Astrocyte (in vitro differentiated cells and primary cell): ENCODE data around the gene C1orf50. TPM values are rescaled to one million over a fixed set of nuclear protein-coding genes. Genes with fewer than 3 reads are reported as not detected.

Source experiments
- DNase-seq: peaks from one replicate; pipeline ENCODE4 v3.0.0-alpha.2; 2010; ENCODE audit warnings: low read depth
- FAIRE-seq: peaks from 2 replicates; lab custom pipeline; 2011; peaks lifted over from hg19 to GRCh38; lab: Jason Lieb, UNC
- H2AFZ ChIP-seq: 2 replicates; pipeline ENCODE4 v1.6.0; 2012; ENCODE audit warnings: low read depth, low read length, inconsistent platforms
- H3K27ac ChIP-seq: 2 replicates; pipeline ENCODE4 v1.5.1; 2011; ENCODE audit warnings: low read depth, low read length, inconsistent platforms
- H3K27me3 ChIP-seq: 2 replicates; pipeline ENCODE4 v1.6.0; 2011; ENCODE audit warnings: low read length, inconsistent platforms; ENCODE audit not compliant: insufficient read depth
- H3K36me3 ChIP-seq: 2 replicates; pipeline ENCODE4 v1.5.1; 2011; ENCODE audit warnings: low read length, inconsistent platforms; ENCODE audit not compliant: insufficient read depth
- H3K4me1 ChIP-seq: 2 replicates; pipeline ENCODE4 v1.5.1; 2011; ENCODE audit warnings: low read length, inconsistent platforms; ENCODE audit not compliant: insufficient read depth
- H3K4me2 ChIP-seq: 2 replicates; pipeline ENCODE4 v1.6.0; 2012; ENCODE audit warnings: low read length, inconsistent platforms
- H3K4me3 ChIP-seq: 2 replicates; pipeline ENCODE4 v1.5.1; 2011; ENCODE audit warnings: low read depth, mild to moderate bottlenecking, low read length, inconsistent platforms; ENCODE audit not compliant: insufficient read depth
- H3K79me2 ChIP-seq: 2 replicates; pipeline ENCODE4 v1.6.0; 2012; ENCODE audit warnings: mild to moderate bottlenecking, low read length, inconsistent platforms; ENCODE audit not compliant: insufficient read depth
- H3K9ac ChIP-seq: 2 replicates; pipeline ENCODE4 v1.6.0; 2012; ENCODE audit warnings: mild to moderate bottlenecking, low read length, inconsistent platforms
- H3K9me3 ChIP-seq: 2 replicates; pipeline ENCODE4 v1.5.1; 2012; ENCODE audit warnings: low read depth, mild to moderate bottlenecking, low read length, inconsistent platforms; ENCODE audit not compliant: insufficient read depth
- H4K20me1 ChIP-seq: 2 replicates; pipeline ENCODE4 v1.6.0; 2012; ENCODE audit warnings: low read length, inconsistent platforms; ENCODE audit not compliant: insufficient read depth
- H3K27ac Mint-ChIP-seq: one replicate; pipeline ENCODE4 v1.8.0; 2021; ENCODE audit warnings: mild to moderate bottlenecking, mixed read lengths; ENCODE audit not compliant: unreplicated experiment
- H3K27me3 Mint-ChIP-seq: one replicate; pipeline ENCODE4 v1.8.0; 2021; ENCODE audit warnings: low read depth, mixed read lengths; ENCODE audit not compliant: unreplicated experiment
- H3K36me3 Mint-ChIP-seq: one replicate; pipeline ENCODE4 v1.8.0; 2021; ENCODE audit warnings: low read depth, mixed read lengths; ENCODE audit not compliant: unreplicated experiment
- H3K4me1 Mint-ChIP-seq: one replicate; pipeline ENCODE4 v1.8.0; 2021; ENCODE audit warnings: low read depth, mixed read lengths; ENCODE audit not compliant: unreplicated experiment
- H3K4me3 Mint-ChIP-seq: one replicate; pipeline ENCODE4 v1.8.0; 2021; ENCODE audit warnings: mild to moderate bottlenecking, moderate library complexity, mixed read lengths; ENCODE audit not compliant: unreplicated experiment
- H3K9me3 Mint-ChIP-seq: one replicate; pipeline ENCODE4 v1.8.0; 2021; ENCODE audit warnings: mild to moderate bottlenecking, mixed read lengths; ENCODE audit not compliant: unreplicated experiment
- EZH2 ChIP-seq: IDR thresholded peaks from 2 replicates; pipeline ENCODE4 v1.6.1; 2012; ENCODE audit warnings: mild to moderate bottlenecking, low read length, inconsistent platforms; ENCODE audit not compliant: insufficient read depth
- total RNA-seq: library from RNA; stranded (reverse); gene quantifications from 2 replicates; pipeline ENCODE4 v1.2.1, GENCODE V29; 2021
- TF ChIP-seq, protein P1 (sequence below): IDR thresholded peaks from 2 replicates; pipeline ENCODE4 v1.5.1; 2011; ENCODE audit warnings: low read depth, mild to moderate bottlenecking, inconsistent platforms, low read length, moderate library complexity; ENCODE audit not compliant: insufficient read depth

The C1orf50 gene
- total RNA-seq, 1 donor from 2014 or later, result 9.5 TPM

DNA sequence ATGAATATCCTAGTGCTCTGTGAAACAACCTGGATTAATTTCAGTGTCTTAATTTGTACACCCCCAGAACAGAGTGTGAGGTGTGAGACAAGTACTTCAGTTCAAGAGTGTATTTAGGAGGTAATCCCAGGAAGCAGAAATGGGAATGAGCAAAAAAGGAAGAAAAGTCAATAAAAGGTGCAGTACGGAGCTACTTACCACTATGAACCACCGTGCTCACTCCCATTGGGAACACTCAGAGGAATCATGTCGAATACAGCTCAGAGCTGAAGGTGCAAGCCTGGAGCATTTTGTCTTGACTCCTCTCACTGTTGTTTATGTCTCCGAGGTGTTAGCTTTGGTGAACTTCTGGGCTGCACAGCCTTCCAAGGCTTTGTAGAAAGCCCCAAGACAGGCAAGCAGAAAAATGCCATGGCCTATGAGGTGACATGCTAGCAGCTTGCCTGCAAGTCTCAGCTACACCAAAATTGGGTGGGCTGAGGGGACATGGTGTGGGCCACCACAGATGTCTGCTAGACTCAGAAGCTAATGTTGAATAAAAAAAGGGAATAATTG, 57.5 kb downstream of the C1orf50 start:
- peaks cover 3% of the 10 kb centered on the region for H3K79me2 ChIP-seq
- H3K27me3 ChIP-seq, result no peaks in the 10 kb centered on the region
- no peak overlapping the region for H2AFZ ChIP-seq
- Mint-ChIP-seq H3K4me3 (no peak overlapping the region), H3K9me3 (no peaks in the 10 kb centered on the region), H3K27ac (no peak overlapping the region), H3K4me1 (peaks cover 5% of the 10 kb centered on the region), H3K27me3 (no peaks in the 10 kb centered on the region), H3K36me3 (peaks cover 2% of the 10 kb centered on the region)
- no peak overlapping the region for H3K4me3 ChIP-seq
- peaks cover 4% of the 10 kb centered on the region for H3K36me3 ChIP-seq
- H3K9me3 ChIP-seq, result no peaks in the 10 kb centered on the region
- FAIRE-seq, result no peak
- TF ChIP-seq, protein P1, sequence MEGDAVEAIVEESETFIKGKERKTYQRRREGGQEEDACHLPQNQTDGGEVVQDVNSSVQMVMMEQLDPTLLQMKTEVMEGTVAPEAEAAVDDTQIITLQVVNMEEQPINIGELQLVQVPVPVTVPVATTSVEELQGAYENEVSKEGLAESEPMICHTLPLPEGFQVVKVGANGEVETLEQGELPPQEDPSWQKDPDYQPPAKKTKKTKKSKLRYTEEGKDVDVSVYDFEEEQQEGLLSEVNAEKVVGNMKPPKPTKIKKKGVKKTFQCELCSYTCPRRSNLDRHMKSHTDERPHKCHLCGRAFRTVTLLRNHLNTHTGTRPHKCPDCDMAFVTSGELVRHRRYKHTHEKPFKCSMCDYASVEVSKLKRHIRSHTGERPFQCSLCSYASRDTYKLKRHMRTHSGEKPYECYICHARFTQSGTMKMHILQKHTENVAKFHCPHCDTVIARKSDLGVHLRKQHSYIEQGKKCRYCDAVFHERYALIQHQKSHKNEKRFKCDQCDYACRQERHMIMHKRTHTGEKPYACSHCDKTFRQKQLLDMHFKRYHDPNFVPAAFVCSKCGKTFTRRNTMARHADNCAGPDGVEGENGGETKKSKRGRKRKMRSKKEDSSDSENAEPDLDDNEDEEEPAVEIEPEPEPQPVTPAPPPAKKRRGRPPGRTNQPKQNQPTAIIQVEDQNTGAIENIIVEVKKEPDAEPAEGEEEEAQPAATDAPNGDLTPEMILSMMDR, result no peak
- TF ChIP-seq EZH2, result no peak
- DNase-seq, result no peak
- no peaks in the 10 kb centered on the region for H4K20me1 ChIP-seq
- H3K4me2 ChIP-seq, result no peak overlapping the region
- H3K9ac ChIP-seq, result no peak overlapping the region
- H3K27ac ChIP-seq, result no peak overlapping the region
- no peaks in the 10 kb centered on the region for H3K4me1 ChIP-seq

- Histone ChIP-seq H3K27ac (no peak overlapping the region), H3K4me2 (no peak overlapping the region), H3K4me1 (no peaks in the 10 kb centered on the region), H3K79me2 (no peaks in the 10 kb centered on the region), H4K20me1 (no peaks in the 10 kb centered on the region), H2AFZ (no peak overlapping the region), H3K4me3 (no peak overlapping the region), H3K27me3 (no peaks in the 10 kb centered on the region), H3K9ac (no peak overlapping the region), H3K36me3 (peaks cover 4% of the 10 kb centered on the region), H3K9me3 (no peaks in the 10 kb centered on the region)
- Mint-ChIP-seq H3K27me3 (no peaks in the 10 kb centered on the region), H3K4me1 (peaks cover 5% of the 10 kb centered on the region), H3K9me3 (no peaks in the 10 kb centered on the region), H3K27ac (no peak overlapping the region), H3K4me3 (no peak overlapping the region), H3K36me3 (peaks cover 6% of the 10 kb centered on the region)
- DNase-seq (no peak), FAIRE-seq (no peak)
- TF ChIP-seq EZH2, result no peak
- TF ChIP-seq, protein P1, result no peak
These were observed 58.2 kb downstream of the C1orf50 start for GRCh38 chr1:42825036-42825851.

Other genes starting within 250 kb of the C1orf50 start
- 23.5 and 28.5 TPM in 2 replicates for gene PPIH, start 108.8 kb upstream of the C1orf50 start, total RNA-seq
- gene YBX1, start 84.8 kb upstream of the C1orf50 start, total RNA-seq, result 744 and 872 TPM in 2 replicates
- gene CLDN19, start 27.0 kb upstream of the C1orf50 start, total RNA-seq, result 0.11 TPM in 1 of 2 replicates, not detected in the other
- gene P3H1, start 221 bp upstream of the C1orf50 start, total RNA-seq, result 277 and 351 TPM in 2 replicates
- 0.07 and 0.09 TPM in 2 replicates for gene TMEM269, start 17.7 kb downstream of the C1orf50 start, total RNA-seq
- 8.9 and 9.2 TPM in 2 replicates for gene ERMAP, start 49.9 kb downstream of the C1orf50 start, total RNA-seq
- 19.7 and 28.1 TPM in 2 replicates for gene SVBP, start 50.1 kb downstream of the C1orf50 start, total RNA-seq
- gene ZNF691, start 79.4 kb downstream of the C1orf50 start, total RNA-seq, result 5.8 and 6.3 TPM in 2 replicates
- 506 and 521 TPM in 2 replicates for gene SLC2A1, start 191.6 kb downstream of the C1orf50 start, total RNA-seq